ENCODE results near the gene TRA2B.

Gene TRA2B

GRCh38 chr3:185939721-185940120 lies 1.9 kb upstream of the TRA2B start:
- H3K4me3 Mint-ChIP-seq = peak overlapping the region; percentile 15
- H3K9me3 Mint-ChIP-seq = peaks cover 4% of the 10 kb centered on the region
- H3K36me3 Mint-ChIP-seq (ENCODE audit: low read depth) = peaks cover 34% of the 10 kb centered on the region
- H3K27ac Mint-ChIP-seq = peak overlapping the region; percentile 78
- peaks cover 18% of the 10 kb centered on the region for H3K27me3 Mint-ChIP-seq (ENCODE audit: low read depth)
- peaks cover 25% of the 10 kb centered on the region for H3K4me1 Mint-ChIP-seq (ENCODE audit: low read depth)

- Mint-ChIP-seq H3K4me1 (ENCODE audit: low read depth) (peaks cover 39% of the 10 kb centered on the region), H3K9me3 (peaks cover 4% of the 10 kb centered on the region)
These were observed 763 bp downstream of the TRA2B start for GRCh38 chr3:185936814-185937688.

GRCh38 chr3:185936273-185936629 lies 1.6 kb downstream of the TRA2B start:
- H3K4me1 Mint-ChIP-seq (ENCODE audit: low read depth) = peaks cover 47% of the 10 kb centered on the region

More at GRCh38 chr3:185936814-185937688, 763 bp downstream of the TRA2B start:
- Mint-ChIP-seq H3K4me3 (peak overlapping the region; percentile 100), H3K27me3 (ENCODE audit: low read depth) (peaks cover 18% of the 10 kb centered on the region), H3K27ac (peak overlapping the region; percentile 100), H3K36me3 (ENCODE audit: low read depth) (peaks cover 40% of the 10 kb centered on the region)

GRCh38 chr3:185935465-185936272 lies 2.1 kb downstream of the TRA2B start:
- H3K27me3 Mint-ChIP-seq (ENCODE audit: low read depth) = peaks cover 13% of the 10 kb centered on the region
- H3K27ac Mint-ChIP-seq = peak overlapping the region; percentile 100
- peaks cover 52% of the 10 kb centered on the region for H3K4me1 Mint-ChIP-seq (ENCODE audit: low read depth)
- H3K4me3 Mint-ChIP-seq = peak overlapping the region; percentile 100
- peaks cover 49% of the 10 kb centered on the region for H3K36me3 Mint-ChIP-seq (ENCODE audit: low read depth)
- peaks cover 4% of the 10 kb centered on the region for H3K9me3 Mint-ChIP-seq

More at GRCh38 chr3:185936273-185936629, 1.6 kb downstream of the TRA2B start:
- H3K9me3 Mint-ChIP-seq = peaks cover 4% of the 10 kb centered on the region
- H3K36me3 Mint-ChIP-seq (ENCODE audit: low read depth) = peaks cover 44% of the 10 kb centered on the region
- H3K27me3 Mint-ChIP-seq (ENCODE audit: low read depth) = peaks cover 13% of the 10 kb centered on the region
- peak overlapping the region; percentile 100 for H3K27ac Mint-ChIP-seq
- H3K4me3 Mint-ChIP-seq = peak overlapping the region; percentile 100

GRCh38 chr3:185934767-185935464 lies 2.9 kb downstream of the TRA2B start:
- H3K27me3 Mint-ChIP-seq (ENCODE audit: low read depth) = peaks cover 10% of the 10 kb centered on the region
- H3K4me1 Mint-ChIP-seq (ENCODE audit: low read depth) = peaks cover 58% of the 10 kb centered on the region
- peaks cover 4% of the 10 kb centered on the region for H3K9me3 Mint-ChIP-seq
- peaks cover 53% of the 10 kb centered on the region for H3K36me3 Mint-ChIP-seq (ENCODE audit: low read depth)
- H3K27ac Mint-ChIP-seq = peak overlapping the region; percentile 100
- H3K4me3 Mint-ChIP-seq = peak overlapping the region; percentile 100

GRCh38 chr3:185934174-185934557 lies 3.6 kb downstream of the TRA2B start:
- Mint-ChIP-seq H3K36me3 (ENCODE audit: low read depth) (peaks cover 61% of the 10 kb centered on the region), H3K4me1 (ENCODE audit: low read depth) (peaks cover 66% of the 10 kb centered on the region), H3K27ac (peak overlapping the region; percentile 12), H3K27me3 (ENCODE audit: low read depth) (peaks cover 3% of the 10 kb centered on the region), H3K9me3 (peaks cover 4% of the 10 kb centered on the region), H3K4me3 (peak overlapping the region; percentile 100)

GRCh38 chr3:185933374-185934173 lies 4.2 kb downstream of the TRA2B start:
- Mint-ChIP-seq H3K27ac (peak overlapping the region; percentile 12), H3K9me3 (peaks cover 4% of the 10 kb centered on the region), H3K36me3 (ENCODE audit: low read depth) (peaks cover 64% of the 10 kb centered on the region), H3K4me1 (ENCODE audit: low read depth) (peaks cover 72% of the 10 kb centered on the region), H3K4me3 (peak overlapping the region; percentile 100), H3K27me3 (ENCODE audit: low read depth) (no peaks in the 10 kb centered on the region)

GRCh38 chr3:185931777-185932612 lies 5.8 kb downstream of the TRA2B start:
- peaks cover 84% of the 10 kb centered on the region for H3K4me1 Mint-ChIP-seq (ENCODE audit: low read depth)
- peak overlapping the region; percentile 64 for H3K27ac Mint-ChIP-seq
- peaks cover 62% of the 10 kb centered on the region for H3K36me3 Mint-ChIP-seq (ENCODE audit: low read depth)
- no peaks in the 10 kb centered on the region for H3K9me3 Mint-ChIP-seq
- no peaks in the 10 kb centered on the region for H3K27me3 Mint-ChIP-seq (ENCODE audit: low read depth)
- H3K4me3 Mint-ChIP-seq = peak overlapping the region; percentile 76

- H3K9me3 Mint-ChIP-seq = no peaks in the 10 kb centered on the region
- peaks cover 90% of the 10 kb centered on the region for H3K4me1 Mint-ChIP-seq (ENCODE audit: low read depth)
- H3K27me3 Mint-ChIP-seq (ENCODE audit: low read depth) = no peaks in the 10 kb centered on the region
- H3K36me3 Mint-ChIP-seq (ENCODE audit: low read depth) = peaks cover 58% of the 10 kb centered on the region
- peak overlapping the region; percentile 58 for H3K4me3 Mint-ChIP-seq
- peak overlapping the region; percentile 22 for H3K27ac Mint-ChIP-seq
These were observed 7.3 kb downstream of the TRA2B start for GRCh38 chr3:185930393-185931107.

- peaks cover 59% of the 10 kb centered on the region for H3K36me3 Mint-ChIP-seq (ENCODE audit: low read depth)
- H3K27ac Mint-ChIP-seq = peak overlapping the region; percentile 71
- no peaks in the 10 kb centered on the region for H3K27me3 Mint-ChIP-seq (ENCODE audit: low read depth)
- H3K4me3 Mint-ChIP-seq = peak overlapping the region; percentile 58
- peaks cover 87% of the 10 kb centered on the region for H3K4me1 Mint-ChIP-seq (ENCODE audit: low read depth)
- no peaks in the 10 kb centered on the region for H3K9me3 Mint-ChIP-seq
These were observed 8.3 kb downstream of the TRA2B start for GRCh38 chr3:185929192-185930151.

GRCh38 chr3:185928496-185928895 lies 9.3 kb downstream of the TRA2B start:
- Mint-ChIP-seq H3K4me3 (peak overlapping the region; percentile 58), H3K36me3 (ENCODE audit: low read depth) (peaks cover 63% of the 10 kb centered on the region), H3K4me1 (ENCODE audit: low read depth) (peaks cover 82% of the 10 kb centered on the region), H3K9me3 (no peaks in the 10 kb centered on the region), H3K27me3 (ENCODE audit: low read depth) (no peaks in the 10 kb centered on the region), H3K27ac (peak overlapping the region; percentile 69)

Measured in T-helper 1 cell treated with Interleukin-12 subunit alpha and Interleukin-12 subunit beta and Interleukin-4 antibody, amounts not matched to agents 30 μg/mL and 1 μg/mL, for 36 hours (primary cell).